ENCODE measurements around the gene FOXP4. TPM values are rescaled to one million over a fixed set of nuclear protein-coding genes. Genes with fewer than 3 reads are reported as not detected.

The FOXP4 gene
- total RNA-seq, 1 donor = 3.5 TPM

GRCh38 chr6:41636833-41637193 is 90.6 kb downstream of the FOXP4 start:
- H3K9me3 ChIP-seq (ENCODE audit: low read depth, low read length) = no peaks in the 10 kb centered on the region
- peaks cover 38% of the 10 kb centered on the region for H3K27me3 ChIP-seq (ENCODE audit: insufficient read depth, low read length)
- no peak overlapping the region for H3K4me3 ChIP-seq (ENCODE audit: low read length)
- H3K4me1 ChIP-seq (ENCODE audit: insufficient read depth, low read length) = peaks cover 4% of the 10 kb centered on the region

GRCh38 chr6:41637194-41638001 is 91.2 kb downstream of the FOXP4 start:
- Histone ChIP-seq H3K4me3 (ENCODE audit: low read length) (no peak overlapping the region), H3K27me3 (ENCODE audit: insufficient read depth, low read length) (peaks cover 38% of the 10 kb centered on the region), H3K4me1 (ENCODE audit: insufficient read depth, low read length) (peaks cover 4% of the 10 kb centered on the region), H3K9me3 (ENCODE audit: low read depth, low read length) (no peaks in the 10 kb centered on the region)

GRCh38 chr6:41638002-41638934 is 92.1 kb downstream of the FOXP4 start, which contains the start of gene MDFI:
Gene MDFI (plus strand): TSS chr6:41638468. CDS start chr6:41638750, 282 bp downstream.
- peaks cover 4% of the 10 kb centered on the region for H3K4me1 ChIP-seq (ENCODE audit: insufficient read depth, low read length)
- no peaks in the 10 kb centered on the region for H3K9me3 ChIP-seq (ENCODE audit: low read depth, low read length)
- peaks cover 38% of the 10 kb centered on the region for H3K27me3 ChIP-seq (ENCODE audit: insufficient read depth, low read length)
- no peak within 1 kb of the TSS for H3K4me3 ChIP-seq (ENCODE audit: low read length)

GRCh38 chr6:41638935-41639808 is 93.0 kb downstream of the FOXP4 start:
- H3K4me1 ChIP-seq (ENCODE audit: insufficient read depth, low read length) = peaks cover 4% of the 10 kb centered on the region
- H3K4me3 ChIP-seq (ENCODE audit: low read length) = no peak overlapping the region
- peaks cover 38% of the 10 kb centered on the region for H3K27me3 ChIP-seq (ENCODE audit: insufficient read depth, low read length)
- no peaks in the 10 kb centered on the region for H3K9me3 ChIP-seq (ENCODE audit: low read depth, low read length)

- peaks cover 4% of the 10 kb centered on the region for H3K4me1 ChIP-seq (ENCODE audit: insufficient read depth, low read length)
- peaks cover 38% of the 10 kb centered on the region for H3K27me3 ChIP-seq (ENCODE audit: insufficient read depth, low read length)
- H3K9me3 ChIP-seq (ENCODE audit: low read depth, low read length) = no peaks in the 10 kb centered on the region
- H3K4me3 ChIP-seq (ENCODE audit: low read length) = no peak overlapping the region
These were observed 93.7 kb downstream of the FOXP4 start for GRCh38 chr6:41639809-41640371.

- Histone ChIP-seq H3K4me1 (ENCODE audit: insufficient read depth, low read length) (peaks cover 4% of the 10 kb centered on the region), H3K9me3 (ENCODE audit: low read depth, low read length) (no peaks in the 10 kb centered on the region), H3K27me3 (ENCODE audit: insufficient read depth, low read length) (peaks cover 38% of the 10 kb centered on the region), H3K4me3 (ENCODE audit: low read length) (no peak overlapping the region)
These were observed 94.2 kb downstream of the FOXP4 start for GRCh38 chr6:41640426-41640825.

GRCh38 chr6:41641352-41641925 is 95.3 kb downstream of the FOXP4 start:
- Histone ChIP-seq H3K4me1 (ENCODE audit: insufficient read depth, low read length) (peaks cover 4% of the 10 kb centered on the region), H3K9me3 (ENCODE audit: low read depth, low read length) (no peaks in the 10 kb centered on the region), H3K4me3 (ENCODE audit: low read length) (no peak overlapping the region), H3K27me3 (ENCODE audit: insufficient read depth, low read length) (peaks cover 34% of the 10 kb centered on the region)

- H3K9me3 ChIP-seq (ENCODE audit: low read depth, low read length) = no peaks in the 10 kb centered on the region
- H3K4me1 ChIP-seq (ENCODE audit: insufficient read depth, low read length) = peaks cover 4% of the 10 kb centered on the region
- no peak overlapping the region for H3K4me3 ChIP-seq (ENCODE audit: low read length)
- H3K27me3 ChIP-seq (ENCODE audit: insufficient read depth, low read length) = peaks cover 25% of the 10 kb centered on the region
These were observed 96.1 kb downstream of the FOXP4 start for GRCh38 chr6:41642090-41642959.

GRCh38 chr6:41642960-41643898 is 97.0 kb downstream of the FOXP4 start:
- Histone ChIP-seq H3K4me3 (ENCODE audit: low read length) (no peak overlapping the region), H3K4me1 (ENCODE audit: insufficient read depth, low read length) (no peaks in the 10 kb centered on the region), H3K9me3 (ENCODE audit: low read depth, low read length) (no peaks in the 10 kb centered on the region), H3K27me3 (ENCODE audit: insufficient read depth, low read length) (peaks cover 17% of the 10 kb centered on the region)

- H3K4me1 ChIP-seq (ENCODE audit: insufficient read depth, low read length) = no peaks in the 10 kb centered on the region
- no peak overlapping the region for H3K4me3 ChIP-seq (ENCODE audit: low read length)
- H3K9me3 ChIP-seq (ENCODE audit: low read depth, low read length) = no peaks in the 10 kb centered on the region
- H3K27me3 ChIP-seq (ENCODE audit: insufficient read depth, low read length) = peaks cover 13% of the 10 kb centered on the region
These were observed 97.7 kb downstream of the FOXP4 start for GRCh38 chr6:41643899-41644269.

- Histone ChIP-seq H3K4me3 (ENCODE audit: low read length) (no peak overlapping the region), H3K4me1 (ENCODE audit: insufficient read depth, low read length) (no peaks in the 10 kb centered on the region), H3K27me3 (ENCODE audit: insufficient read depth, low read length) (peaks cover 8% of the 10 kb centered on the region), H3K9me3 (ENCODE audit: low read depth, low read length) (no peaks in the 10 kb centered on the region)
These were observed 98.2 kb downstream of the FOXP4 start for GRCh38 chr6:41644297-41644879.

- no peak overlapping the region for H3K4me3 ChIP-seq (ENCODE audit: low read length)
- H3K27me3 ChIP-seq (ENCODE audit: insufficient read depth, low read length) = peaks cover under 1% of the 10 kb centered on the region
- H3K9me3 ChIP-seq (ENCODE audit: low read depth, low read length) = no peaks in the 10 kb centered on the region
- no peaks in the 10 kb centered on the region for H3K4me1 ChIP-seq (ENCODE audit: insufficient read depth, low read length)
These were observed 98.9 kb downstream of the FOXP4 start for GRCh38 chr6:41645007-41645618.

All from mononuclear cell (primary cell).